Measurements from ENCODE around the gene ASB17. TPM values are rescaled to one million over a fixed set of nuclear protein-coding genes. Genes with fewer than 3 reads are reported as not detected.

The ASB17 gene
- total RNA-seq, 1 donor from 2014 or later, result not detected

DNA sequence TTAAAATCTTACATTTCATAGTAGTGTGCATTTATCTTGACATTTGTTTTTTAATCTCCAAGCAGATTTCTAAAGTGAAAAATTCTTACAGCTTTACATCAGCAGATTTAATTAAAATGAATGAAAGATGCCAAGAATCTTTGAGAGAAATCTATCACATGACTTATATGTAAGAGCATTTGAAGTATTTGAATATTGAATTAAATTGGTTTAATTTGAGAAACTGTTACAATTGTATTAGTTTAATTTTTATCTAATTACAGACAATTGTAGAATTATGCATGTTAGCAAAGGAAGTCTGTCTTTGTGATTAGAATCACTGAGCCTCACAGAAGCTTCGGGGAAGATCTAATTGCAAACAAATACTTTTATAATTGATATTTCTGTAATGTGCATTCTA, 52.2 kb downstream of the ASB17 start:
- no peak for DNase-seq (ENCODE audit: extremely low spot score in 2 of 2)
- Histone ChIP-seq H3K9me3 (no peaks in the 10 kb centered on the region), H3K27ac (no peak overlapping the region), H3K27me3 (no peaks in the 10 kb centered on the region), H3K36me3 (no peaks in the 10 kb centered on the region), H3K4me1 (no peaks in the 10 kb centered on the region), H3K4me3 (no peak overlapping the region)
- TF ChIP-seq POLR2A (IDR thresholded peaks at IDR 0.05) (no peak), POLR2AphosphoS5 (IDR thresholded peaks at IDR 0.05; ENCODE audit: insufficient read depth in 1 of 2, low read depth in 1 of 2) (no peak)
- TF ChIP-seq, protein P1, sequence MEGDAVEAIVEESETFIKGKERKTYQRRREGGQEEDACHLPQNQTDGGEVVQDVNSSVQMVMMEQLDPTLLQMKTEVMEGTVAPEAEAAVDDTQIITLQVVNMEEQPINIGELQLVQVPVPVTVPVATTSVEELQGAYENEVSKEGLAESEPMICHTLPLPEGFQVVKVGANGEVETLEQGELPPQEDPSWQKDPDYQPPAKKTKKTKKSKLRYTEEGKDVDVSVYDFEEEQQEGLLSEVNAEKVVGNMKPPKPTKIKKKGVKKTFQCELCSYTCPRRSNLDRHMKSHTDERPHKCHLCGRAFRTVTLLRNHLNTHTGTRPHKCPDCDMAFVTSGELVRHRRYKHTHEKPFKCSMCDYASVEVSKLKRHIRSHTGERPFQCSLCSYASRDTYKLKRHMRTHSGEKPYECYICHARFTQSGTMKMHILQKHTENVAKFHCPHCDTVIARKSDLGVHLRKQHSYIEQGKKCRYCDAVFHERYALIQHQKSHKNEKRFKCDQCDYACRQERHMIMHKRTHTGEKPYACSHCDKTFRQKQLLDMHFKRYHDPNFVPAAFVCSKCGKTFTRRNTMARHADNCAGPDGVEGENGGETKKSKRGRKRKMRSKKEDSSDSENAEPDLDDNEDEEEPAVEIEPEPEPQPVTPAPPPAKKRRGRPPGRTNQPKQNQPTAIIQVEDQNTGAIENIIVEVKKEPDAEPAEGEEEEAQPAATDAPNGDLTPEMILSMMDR (IDR thresholded peaks at IDR 0.05), result no peak
- intact Hi-C loops (cut with DNase I), result no loop called here

DNA sequence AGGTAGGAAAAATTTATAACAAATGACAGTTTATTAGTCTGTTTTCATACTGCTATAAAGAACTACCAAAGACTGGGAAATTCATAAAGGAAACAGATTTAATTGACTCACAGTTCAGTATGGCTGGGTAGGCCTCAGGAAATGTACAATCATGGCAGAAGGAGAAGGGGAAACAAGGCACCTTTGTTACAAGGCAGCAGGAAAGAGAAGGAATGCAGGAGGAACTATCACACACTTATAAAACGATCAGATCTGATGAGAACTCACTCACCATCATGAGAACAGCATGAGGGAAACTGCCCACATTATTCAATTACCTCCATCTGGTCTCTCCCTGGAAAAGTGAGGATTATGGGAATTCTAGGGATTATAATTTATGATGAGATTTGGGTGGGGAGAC, 61.3 kb downstream of the ASB17 start:
- Histone ChIP-seq H3K4me3 (no peak overlapping the region), H3K27ac (no peak overlapping the region), H3K36me3 (no peaks in the 10 kb centered on the region), H3K4me1 (no peaks in the 10 kb centered on the region), H3K27me3 (no peaks in the 10 kb centered on the region), H3K9me3 (no peaks in the 10 kb centered on the region)
- TF ChIP-seq POLR2A (IDR thresholded peaks at IDR 0.05) (no peak), POLR2AphosphoS5 (IDR thresholded peaks at IDR 0.05; ENCODE audit: insufficient read depth in 1 of 2, low read depth in 1 of 2) (no peak)
- TF ChIP-seq, protein P1 (IDR thresholded peaks at IDR 0.05), result no peak
- intact Hi-C loops (cut with DNase I), result no loop called here
- no peak for DNase-seq (ENCODE audit: extremely low spot score in 2 of 2)

Other genes starting within 250 kb of the ASB17 start
- gene ACADM, start 207.7 kb downstream of the ASB17 start, total RNA-seq, result 30.2 TPM
- 58.2 TPM for gene RABGGTB, start 146.1 kb downstream of the ASB17 start, total RNA-seq
- gene MSH4, start 135.5 kb downstream of the ASB17 start, total RNA-seq, result 0.25 TPM
- 21.1 TPM for gene ST6GALNAC3, start 142.3 kb upstream of the ASB17 start, total RNA-seq